GM18868 (cell line): ENCODE measurements around the gene OR10A5.
A peak's percentile ranks its signal among the peaks of the same experiment; 100 is the strongest.
"Not testable (repeated sequence)": the region's sequence is repeated elsewhere in the genome, so short reads cannot be mapped to it uniquely, and the experiment has no call there.

ENCODE experiments used
- ATAC-seq: cut with Tn5 transposase; IDR thresholded peaks from one replicate; pipeline ENCODE4 v1.9.1; 2021; ENCODE audit warnings: mild to moderate bottlenecking, moderate library complexity; ENCODE audit not compliant: unreplicated experiment

OR10A5 gene

GRCh38 chr11:6875761-6876160 is 30.3 kb downstream of the OR10A5 start:
- ATAC-seq = no peak

- ATAC-seq = no peak
These were observed 30.8 kb downstream of the OR10A5 start, which contains the start of gene OR10A4 for GRCh38 chr11:6876325-6876724. Gene OR10A4 (plus strand): TSS chr11:6876625. CDS start chr11:6876648, 23 bp downstream.

- no peak for ATAC-seq
These were observed 31.4 kb downstream of the OR10A5 start for GRCh38 chr11:6876914-6877313.

GRCh38 chr11:6882751-6883150 is 37.3 kb downstream of the OR10A5 start:
- ATAC-seq = no peak

GRCh38 chr11:6887711-6888110 is 42.2 kb downstream of the OR10A5 start:
- not testable (repeated sequence) for ATAC-seq

GRCh38 chr11:6888830-6889229 is 43.3 kb downstream of the OR10A5 start:
- no peak for ATAC-seq

- peak; percentile 73 for ATAC-seq
These were observed 44.4 kb downstream of the OR10A5 start for GRCh38 chr11:6889835-6890234.

- no peak for ATAC-seq
These were observed 46.9 kb downstream of the OR10A5 start, which contains the start of gene OR2D2 for GRCh38 chr11:6892400-6892799. Gene OR2D2 (minus strand): TSS chr11:6892500. CDS start chr11:6892500, 0 bp downstream.

GRCh38 chr11:6894097-6894496 is 48.6 kb downstream of the OR10A5 start:
- no peak for ATAC-seq

GRCh38 chr11:6895010-6895409 is 49.5 kb downstream of the OR10A5 start:
- peak; percentile 98 for ATAC-seq
